Measurements from ENCODE around the gene TNPO2. TPM values are rescaled to one million over a fixed set of nuclear protein-coding genes. Genes with fewer than 3 reads are reported as not detected.
A peak's percentile ranks its signal among the peaks of the same experiment; 100 is the strongest.

Gene TNPO2
- total RNA-seq: 153 and 163 TPM in 2 replicates

- Mint-ChIP-seq H3K9me3 (no peaks in the 10 kb centered on the region), H3K36me3 (ENCODE audit: low read depth) (peaks cover 50% of the 10 kb centered on the region), H3K4me1 (peaks cover 29% of the 10 kb centered on the region), H3K27me3 (no peaks in the 10 kb centered on the region), H3K27ac (peak within 1 kb of the TSS; percentile 93), H3K4me3 (peak within 1 kb of the TSS; percentile 95)
- DNase-seq: peak; percentile 92
- intact Hi-C loops (cut with micrococcal nuclease): loop anchor here (5.0 kb wide), 1 partner anchor 68 kb away; the partner anchor contains the start of gene JUNB
Observed at GRCh38 chr19:12723641-12724426, at the start of gene TNPO2. Gene TNPO2 (minus strand): TSS chr19:12723932. CDS start chr19:12720977, 2,955 bp downstream.

- H3K9me3 Mint-ChIP-seq: no peaks in the 10 kb centered on the region
- no peak overlapping the region for H3K27ac Mint-ChIP-seq
- H3K27me3 Mint-ChIP-seq: no peaks in the 10 kb centered on the region
- DNase-seq: no peak
- intact Hi-C loops (cut with micrococcal nuclease): no loop called here
- H3K4me1 Mint-ChIP-seq: peaks cover 17% of the 10 kb centered on the region
- no peaks in the 10 kb centered on the region for H3K36me3 Mint-ChIP-seq (ENCODE audit: low read depth)
- no peak overlapping the region for H3K4me3 Mint-ChIP-seq
Observed at GRCh38 chr19:12772323-12772722, 48.6 kb upstream of the TNPO2 start.

DNA sequence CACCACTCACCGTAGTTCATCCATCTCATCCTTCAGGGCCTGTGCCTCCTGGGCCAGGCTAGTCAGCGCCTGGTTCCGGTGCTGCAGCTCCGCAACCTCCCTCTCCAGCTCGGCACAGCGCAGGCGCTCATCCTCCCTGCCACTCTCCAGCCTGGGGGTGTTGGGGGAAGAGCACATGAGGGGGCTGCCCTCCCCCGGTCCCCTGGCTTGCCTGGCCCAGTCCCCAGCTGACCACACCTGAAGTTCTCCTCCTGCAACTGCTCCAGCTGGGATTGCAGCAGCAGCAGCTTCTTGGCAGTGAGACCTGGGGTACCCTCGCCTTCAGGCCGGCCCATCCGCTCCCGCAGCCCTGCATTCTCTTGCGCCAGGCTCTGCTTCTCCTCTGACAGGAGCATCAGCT, 47.2 kb upstream of the TNPO2 start:
- Mint-ChIP-seq H3K4me3 (no peak overlapping the region), H3K4me1 (peaks cover 14% of the 10 kb centered on the region), H3K9me3 (no peaks in the 10 kb centered on the region), H3K36me3 (ENCODE audit: low read depth) (no peaks in the 10 kb centered on the region), H3K27ac (no peak overlapping the region), H3K27me3 (no peaks in the 10 kb centered on the region)
- DNase-seq: no peak
- intact Hi-C loops (cut with micrococcal nuclease): no loop called here

DNA sequence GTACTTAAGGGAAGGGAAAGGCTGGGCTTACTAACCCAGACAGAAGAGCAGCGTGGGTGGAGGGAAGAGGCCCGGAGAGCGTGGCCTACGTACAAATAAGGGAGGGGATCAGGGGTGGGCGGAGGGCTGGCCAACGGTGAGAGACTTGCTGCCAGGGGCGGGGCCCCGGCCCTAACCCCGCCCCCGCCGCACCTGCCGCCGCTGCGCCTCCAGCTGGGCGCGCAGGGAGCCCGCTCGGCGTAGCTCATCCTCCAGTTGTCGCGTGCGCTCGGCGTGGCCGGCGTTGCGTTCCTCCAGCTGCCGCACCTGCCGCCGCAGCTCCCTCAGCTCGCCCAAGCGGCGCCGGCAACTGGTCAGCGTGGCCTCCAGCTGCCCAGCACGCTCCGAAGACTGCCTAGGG, 46.0 kb upstream of the TNPO2 start:
- H3K9me3 Mint-ChIP-seq: no peaks in the 10 kb centered on the region
- H3K4me3 Mint-ChIP-seq: no peak overlapping the region
- intact Hi-C loops (cut with micrococcal nuclease): no loop called here
- no peaks in the 10 kb centered on the region for H3K36me3 Mint-ChIP-seq (ENCODE audit: low read depth)
- peaks cover 14% of the 10 kb centered on the region for H3K4me1 Mint-ChIP-seq
- peak; percentile 79 for DNase-seq
- no peaks in the 10 kb centered on the region for H3K27me3 Mint-ChIP-seq
- no peak overlapping the region for H3K27ac Mint-ChIP-seq

DNA sequence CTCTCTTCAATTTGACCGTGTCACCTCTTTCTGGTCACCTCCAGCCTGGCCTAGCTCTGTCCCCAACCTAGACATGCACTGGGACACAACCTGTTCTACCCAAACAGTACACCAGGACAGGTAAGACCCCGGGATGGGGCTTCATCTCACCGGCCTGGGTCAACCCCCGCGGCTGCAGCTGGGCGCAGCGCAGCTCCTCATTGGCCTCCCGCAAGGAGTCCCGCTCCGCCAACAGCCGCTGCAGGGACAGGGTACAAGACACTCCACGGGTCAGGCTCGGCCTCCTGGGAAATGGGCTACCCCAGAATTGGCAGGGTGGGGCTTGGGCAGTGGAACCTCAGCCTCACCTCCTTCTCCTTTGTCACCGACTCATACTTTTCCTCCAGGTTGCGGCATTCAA, 43.9 kb upstream of the TNPO2 start:
- H3K27me3 Mint-ChIP-seq: no peaks in the 10 kb centered on the region
- peaks cover 3% of the 10 kb centered on the region for H3K4me1 Mint-ChIP-seq
- no peak overlapping the region for H3K27ac Mint-ChIP-seq
- no peaks in the 10 kb centered on the region for H3K9me3 Mint-ChIP-seq
- no peak overlapping the region for H3K4me3 Mint-ChIP-seq
- no peaks in the 10 kb centered on the region for H3K36me3 Mint-ChIP-seq (ENCODE audit: low read depth)
- intact Hi-C loops (cut with micrococcal nuclease): loop anchor here (2.0 kb wide), 1 partner anchor 79 kb away; no protein-coding TSS in a partner anchor
- no peak for DNase-seq

GRCh38 chr19:12767150-12767549, 43.4 kb upstream of the TNPO2 start:
- Mint-ChIP-seq H3K4me1 (peaks cover 3% of the 10 kb centered on the region), H3K36me3 (ENCODE audit: low read depth) (no peaks in the 10 kb centered on the region)
- intact Hi-C loops (cut with micrococcal nuclease): loop anchor here (2.0 kb wide), 1 partner anchor 80 kb away; no protein-coding TSS in a partner anchor

DNA sequence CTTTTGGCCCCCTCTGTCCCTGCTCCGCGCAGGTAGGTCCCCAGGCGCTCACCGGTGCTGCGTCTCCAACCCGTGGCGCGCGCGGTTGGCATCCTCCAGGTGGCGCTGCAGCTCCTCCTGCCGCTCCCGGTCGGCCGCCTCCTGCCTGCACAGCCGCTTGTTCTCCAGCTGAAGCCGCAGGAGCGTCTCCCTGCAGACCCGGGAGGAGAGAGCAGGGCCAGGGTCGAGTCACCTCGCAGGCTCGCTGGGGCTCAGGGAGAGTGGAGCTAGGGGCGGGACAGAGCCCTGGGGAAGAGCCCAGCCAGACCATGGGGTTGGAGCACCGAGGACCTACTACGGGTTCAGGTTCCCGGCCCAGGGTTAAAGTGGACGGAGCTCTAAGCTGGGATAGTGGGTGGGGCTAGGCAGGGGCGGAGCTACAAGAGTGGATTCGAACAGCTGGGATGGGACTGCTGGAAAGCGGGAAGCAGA, 42.4 kb upstream of the TNPO2 start:
- Mint-ChIP-seq H3K27me3 (no peaks in the 10 kb centered on the region), H3K9me3 (no peaks in the 10 kb centered on the region), H3K4me1 (peaks cover 3% of the 10 kb centered on the region), H3K4me3 (peak overlapping the region; percentile 70), H3K36me3 (ENCODE audit: low read depth) (no peaks in the 10 kb centered on the region), H3K27ac (no peak overlapping the region)
- intact Hi-C loops (cut with micrococcal nuclease): loop anchor here (1.0 to 2.0 kb wide), 2 partner anchors 30 to 81 kb away; no protein-coding TSS in a partner anchor
- DNase-seq: peak; percentile 96

More at GRCh38 chr19:12767150-12767549, 43.4 kb upstream of the TNPO2 start:
- Mint-ChIP-seq H3K9me3 (no peaks in the 10 kb centered on the region), H3K4me3 (no peak overlapping the region), H3K27me3 (no peaks in the 10 kb centered on the region), H3K27ac (no peak overlapping the region)
- no peak for DNase-seq

GRCh38 chr19:12764698-12765097, 41.0 kb upstream of the TNPO2 start:
- H3K4me3 Mint-ChIP-seq: no peak overlapping the region
- no peak overlapping the region for H3K27ac Mint-ChIP-seq
- intact Hi-C loops (cut with micrococcal nuclease): no loop called here
- H3K27me3 Mint-ChIP-seq: no peaks in the 10 kb centered on the region
- no peaks in the 10 kb centered on the region for H3K36me3 Mint-ChIP-seq (ENCODE audit: low read depth)
- no peaks in the 10 kb centered on the region for H3K9me3 Mint-ChIP-seq
- H3K4me1 Mint-ChIP-seq: peaks cover 4% of the 10 kb centered on the region
- no peak for DNase-seq

GRCh38 chr19:12763100-12763499, 39.4 kb upstream of the TNPO2 start:
- peaks cover 2% of the 10 kb centered on the region for H3K27me3 Mint-ChIP-seq
- H3K9me3 Mint-ChIP-seq: no peaks in the 10 kb centered on the region
- DNase-seq: no peak
- no peak overlapping the region for H3K27ac Mint-ChIP-seq
- no peaks in the 10 kb centered on the region for H3K36me3 Mint-ChIP-seq (ENCODE audit: low read depth)
- intact Hi-C loops (cut with micrococcal nuclease): no loop called here
- H3K4me1 Mint-ChIP-seq: peaks cover 6% of the 10 kb centered on the region
- H3K4me3 Mint-ChIP-seq: no peak overlapping the region

GRCh38 chr19:12759686-12760085, 36.0 kb upstream of the TNPO2 start:
- intact Hi-C loops (cut with micrococcal nuclease): loop anchor here (1.0 kb wide), 1 partner anchor 37 kb away; no protein-coding TSS in a partner anchor
- Mint-ChIP-seq H3K27me3 (peaks cover 4% of the 10 kb centered on the region), H3K4me1 (peaks cover 8% of the 10 kb centered on the region), H3K9me3 (no peaks in the 10 kb centered on the region), H3K4me3 (no peak overlapping the region), H3K36me3 (ENCODE audit: low read depth) (no peaks in the 10 kb centered on the region), H3K27ac (no peak overlapping the region)
- DNase-seq: no peak

- intact Hi-C loops (cut with micrococcal nuclease): loop anchor here (1.0 kb wide), 1 partner anchor 40 kb away; no protein-coding TSS in a partner anchor
- peaks cover 8% of the 10 kb centered on the region for H3K27me3 Mint-ChIP-seq
- H3K9me3 Mint-ChIP-seq: no peaks in the 10 kb centered on the region
Observed at GRCh38 chr19:12757544-12758274, 34.0 kb upstream of the TNPO2 start.

GRCh38 chr19:12756150-12756883, 32.6 kb upstream of the TNPO2 start:
- no peak overlapping the region for H3K4me3 Mint-ChIP-seq
- H3K36me3 Mint-ChIP-seq (ENCODE audit: low read depth): no peaks in the 10 kb centered on the region
- no peaks in the 10 kb centered on the region for H3K9me3 Mint-ChIP-seq
- no peak overlapping the region for H3K27ac Mint-ChIP-seq
- intact Hi-C loops (cut with micrococcal nuclease): no loop called here
- DNase-seq: no peak
- H3K4me1 Mint-ChIP-seq: peaks cover 8% of the 10 kb centered on the region
- H3K27me3 Mint-ChIP-seq: peaks cover 13% of the 10 kb centered on the region

More at GRCh38 chr19:12757544-12758274, 34.0 kb upstream of the TNPO2 start:
- DNase-seq: peak; percentile 93
- Mint-ChIP-seq H3K4me3 (peak overlapping the region; percentile 75), H3K36me3 (ENCODE audit: low read depth) (no peaks in the 10 kb centered on the region), H3K4me1 (peaks cover 8% of the 10 kb centered on the region), H3K27ac (no peak overlapping the region)

DNA sequence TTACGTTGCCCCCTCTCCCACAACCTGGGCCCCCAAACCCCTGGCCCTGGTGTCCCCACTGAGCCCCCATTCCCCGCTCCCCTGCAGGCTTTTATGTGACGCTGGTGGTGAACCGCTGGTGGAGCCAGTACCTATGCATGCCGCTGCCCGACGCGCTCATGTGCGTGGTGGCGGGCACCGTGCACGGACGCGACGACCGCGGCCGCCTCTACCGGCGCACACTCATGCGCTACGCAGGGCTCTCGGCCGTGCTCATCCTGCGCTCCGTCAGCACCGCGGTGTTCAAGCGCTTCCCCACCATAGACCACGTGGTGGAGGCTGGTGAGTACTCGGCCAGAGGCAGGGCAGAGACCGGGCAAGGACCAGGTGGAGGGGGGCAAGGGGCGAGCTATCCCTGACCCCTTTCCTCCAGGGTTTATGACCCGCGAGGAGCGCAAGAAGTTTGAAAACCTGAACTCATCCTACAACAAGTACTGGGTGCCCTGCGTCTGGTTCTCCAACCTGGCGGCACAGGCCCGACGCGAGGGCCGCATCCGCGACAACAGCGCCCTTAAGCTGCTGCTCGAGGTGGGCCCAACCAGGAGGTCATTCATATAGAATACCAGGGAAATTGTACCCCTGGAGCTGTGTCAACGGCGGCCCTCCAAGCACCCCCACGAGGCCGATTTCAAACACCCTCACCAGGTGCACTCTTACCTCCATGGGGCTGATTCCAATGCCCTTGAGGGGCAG, 30.9 kb upstream of the TNPO2 start:
- Mint-ChIP-seq H3K9me3 (no peaks in the 10 kb centered on the region), H3K36me3 (ENCODE audit: low read depth) (no peaks in the 10 kb centered on the region), H3K4me3 (no peak overlapping the region), H3K4me1 (peaks cover 7% of the 10 kb centered on the region), H3K27me3 (peaks cover 20% of the 10 kb centered on the region), H3K27ac (no peak overlapping the region)
- intact Hi-C loops (cut with micrococcal nuclease): no loop called here
- DNase-seq: no peak

All from activated CD4-positive, alpha-beta T cell treated with anti-CD3 and anti-CD28 coated beads, Interleukin-2, amount 10 ng/mL, durations not matched to agents 24 days and 14 days (primary cell).